A549 (cell line): ENCODE results near the gene DOK7.

ENCODE experiments used
- CBX8 ChIP-seq: fragments of 200-600 bp; sonication (generic); IDR thresholded peaks from 2 replicates; pipeline ENCODE4 v1.6.1; 2016
- EP300 ChIP-seq, 2 experiments: fragments of >200 bp; sonication (Bioruptor Twin); formaldehyde crosslinking; IDR thresholded peaks; 2 replicates in 1 of 2; 3 replicates in 1 of 2; pipeline ENCODE4 v1.6.1; 2016 to 2017
- FOSL2 ChIP-seq, 2 experiments: fragments of 450-650 bp in 1 of 2; fragments of >200 bp in 1 of 2; sonication (Bioruptor Twin) in 1 of 2; formaldehyde crosslinking; IDR thresholded peaks; 2 replicates each; pipeline versions ENCODE4 v1.5.0 to v1.6.1; 2016 to 2020; ENCODE audit warnings: mild to moderate bottlenecking in 1 of 2, moderate library complexity in 1 of 2
- PHF8 ChIP-seq: fragments of 200-600 bp; sonication (generic); IDR thresholded peaks from 2 replicates; pipeline ENCODE4 v1.6.1; 2016; ENCODE audit warnings: low read depth, mild to moderate bottlenecking, antibody characterized with exemption, moderate library complexity, borderline replicate concordance
- POLR2AphosphoS2 ChIP-seq: conservative IDR thresholded peaks from 2 replicates; pipeline ENCODE4 v1.6.1; 2012; ENCODE audit warnings: low read length, improper control_type of control experiment, inconsistent platforms
- TF ChIP-seq, protein P1 (sequence below): fragments of >200 bp; sonication (Bioruptor Twin); formaldehyde crosslinking; IDR thresholded peaks from 3 replicates; pipeline ENCODE4 v1.5.1; 2016

DNA sequence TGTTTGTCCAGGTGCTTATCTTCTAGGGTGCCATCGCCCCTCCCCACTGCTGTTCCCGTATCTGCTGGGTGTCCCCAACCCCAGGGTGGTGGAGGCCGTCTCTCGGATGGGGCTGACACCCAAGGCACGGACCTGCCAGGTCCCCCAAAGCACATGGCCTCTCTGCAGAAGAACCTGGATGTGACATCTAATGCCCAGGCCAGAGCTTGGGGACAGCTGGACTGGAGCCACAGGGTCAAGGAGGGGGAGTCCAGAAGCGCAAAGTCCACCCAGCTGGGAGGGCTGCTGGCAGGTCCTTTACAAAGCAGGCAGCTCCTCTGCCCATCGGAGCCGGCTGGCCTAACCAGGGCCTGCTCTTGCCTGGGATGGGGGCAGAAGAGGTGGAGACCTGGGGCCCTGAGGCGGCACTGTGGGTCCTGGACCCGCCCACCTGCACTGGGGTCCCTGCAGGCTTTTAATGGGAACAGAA, 751 bp upstream of the DOK7 start:
- TF ChIP-seq, protein P1, sequence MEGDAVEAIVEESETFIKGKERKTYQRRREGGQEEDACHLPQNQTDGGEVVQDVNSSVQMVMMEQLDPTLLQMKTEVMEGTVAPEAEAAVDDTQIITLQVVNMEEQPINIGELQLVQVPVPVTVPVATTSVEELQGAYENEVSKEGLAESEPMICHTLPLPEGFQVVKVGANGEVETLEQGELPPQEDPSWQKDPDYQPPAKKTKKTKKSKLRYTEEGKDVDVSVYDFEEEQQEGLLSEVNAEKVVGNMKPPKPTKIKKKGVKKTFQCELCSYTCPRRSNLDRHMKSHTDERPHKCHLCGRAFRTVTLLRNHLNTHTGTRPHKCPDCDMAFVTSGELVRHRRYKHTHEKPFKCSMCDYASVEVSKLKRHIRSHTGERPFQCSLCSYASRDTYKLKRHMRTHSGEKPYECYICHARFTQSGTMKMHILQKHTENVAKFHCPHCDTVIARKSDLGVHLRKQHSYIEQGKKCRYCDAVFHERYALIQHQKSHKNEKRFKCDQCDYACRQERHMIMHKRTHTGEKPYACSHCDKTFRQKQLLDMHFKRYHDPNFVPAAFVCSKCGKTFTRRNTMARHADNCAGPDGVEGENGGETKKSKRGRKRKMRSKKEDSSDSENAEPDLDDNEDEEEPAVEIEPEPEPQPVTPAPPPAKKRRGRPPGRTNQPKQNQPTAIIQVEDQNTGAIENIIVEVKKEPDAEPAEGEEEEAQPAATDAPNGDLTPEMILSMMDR = no peak
- no peak for TF ChIP-seq CBX8
- TF ChIP-seq EP300 (IDR thresholded peaks at IDR 0.05) = no peak
- TF ChIP-seq POLR2AphosphoS2 = no peak
- TF ChIP-seq PHF8 = no peak
- no peak for TF ChIP-seq FOSL2 (IDR thresholded peaks at IDR 0.05)
- TF ChIP-seq FOSL2 (CRISPR knock-in tag; IDR thresholded peaks at IDR 0.05) = no peak
